ENCODE data around the gene CLIP1. TPM values are rescaled to one million over a fixed set of nuclear protein-coding genes. Genes with fewer than 3 reads are reported as not detected.

Gene CLIP1
- total RNA-seq, 1 donor from 2014 or later, result 21.9 TPM

DNA sequence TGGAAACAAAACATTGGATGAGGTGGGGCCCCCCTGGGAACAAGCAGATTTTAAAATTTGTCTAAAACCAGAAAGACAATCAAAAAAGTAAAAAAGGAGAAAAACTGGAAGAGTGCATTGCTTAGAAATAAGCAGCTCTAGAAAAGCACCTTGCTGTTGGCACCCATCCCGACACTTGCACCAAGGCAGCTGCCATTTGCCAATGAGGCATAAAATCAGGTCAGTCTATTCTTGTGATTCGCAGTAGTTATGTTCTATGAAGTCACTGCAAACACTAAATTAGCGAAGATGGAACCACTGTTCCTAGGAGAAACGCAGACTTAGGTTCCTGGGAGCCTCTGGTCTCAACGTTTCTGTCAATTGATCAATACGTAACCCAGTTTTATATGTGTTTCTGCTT, 172.4 kb downstream of the CLIP1 start:
- Histone ChIP-seq H3K4me1 (ENCODE audit: control insufficient read depth in 3 of 3, insufficient read depth in 3 of 3, low read length in 3 of 3) (peaks cover 0 to 7% (median 4%) of the 10 kb centered on the region in 3 donors), H3K27ac (ENCODE audit: low read depth, low read length) (no peak overlapping the region), H3K36me3 (ENCODE audit: control insufficient read depth in 3 of 3, insufficient read depth in 3 of 3, low read length in 3 of 3) (peaks cover 4 to 19% (median 16%) of the 10 kb centered on the region in 3 donors), H3K4me3 (ENCODE audit: low read length in 3 of 3) (no peak overlapping the region), H3K27me3 (ENCODE audit: control insufficient read depth in 3 of 3, insufficient read depth in 3 of 3, low read length in 3 of 3) (no peaks in the 10 kb centered on the region), H3K9me3 (ENCODE audit: control insufficient read depth in 3 of 3, low read length in 3 of 3) (no peaks in the 10 kb centered on the region), H3K9ac (ENCODE audit: low read depth in 1 of 3, low read length in 3 of 3) (peak overlapping the region in 1 of 3 donors; percentile 15)

DNA sequence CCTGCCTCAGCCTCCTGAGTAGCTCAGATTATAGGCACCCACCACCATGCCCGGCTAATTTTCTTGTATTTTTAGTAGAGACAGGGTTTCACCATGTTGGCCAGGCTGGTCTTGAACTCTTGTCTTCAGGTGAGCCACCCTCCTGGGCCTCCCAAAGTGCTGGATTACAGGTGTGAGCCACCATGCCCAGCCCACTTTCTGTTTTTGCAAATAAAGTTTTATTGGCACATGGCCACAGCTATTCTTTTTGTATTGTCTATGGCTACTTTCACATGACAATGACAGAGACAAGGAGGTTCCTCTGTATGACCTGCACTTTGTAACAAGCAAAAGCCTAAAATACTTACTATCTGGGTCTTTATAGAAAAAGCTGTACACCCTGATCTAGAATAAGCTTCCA, 176.9 kb downstream of the CLIP1 start:
- Histone ChIP-seq H3K4me3 (ENCODE audit: low read length in 3 of 3) (no peak overlapping the region), H3K27me3 (ENCODE audit: control insufficient read depth in 3 of 3, insufficient read depth in 3 of 3, low read length in 3 of 3) (no peaks in the 10 kb centered on the region), H3K27ac (ENCODE audit: low read depth, low read length) (no peak overlapping the region), H3K36me3 (ENCODE audit: control insufficient read depth in 3 of 3, insufficient read depth in 3 of 3, low read length in 3 of 3) (peaks cover 13 to 37% (median 25%) of the 10 kb centered on the region in 3 donors), H3K9ac (ENCODE audit: low read depth in 1 of 3, low read length in 3 of 3) (no peak overlapping the region), H3K9me3 (ENCODE audit: control insufficient read depth in 3 of 3, low read length in 3 of 3) (no peaks in the 10 kb centered on the region), H3K4me1 (ENCODE audit: control insufficient read depth in 3 of 3, insufficient read depth in 3 of 3, low read length in 3 of 3) (peaks cover 0 to 7% (median 4%) of the 10 kb centered on the region in 3 donors)

DNA sequence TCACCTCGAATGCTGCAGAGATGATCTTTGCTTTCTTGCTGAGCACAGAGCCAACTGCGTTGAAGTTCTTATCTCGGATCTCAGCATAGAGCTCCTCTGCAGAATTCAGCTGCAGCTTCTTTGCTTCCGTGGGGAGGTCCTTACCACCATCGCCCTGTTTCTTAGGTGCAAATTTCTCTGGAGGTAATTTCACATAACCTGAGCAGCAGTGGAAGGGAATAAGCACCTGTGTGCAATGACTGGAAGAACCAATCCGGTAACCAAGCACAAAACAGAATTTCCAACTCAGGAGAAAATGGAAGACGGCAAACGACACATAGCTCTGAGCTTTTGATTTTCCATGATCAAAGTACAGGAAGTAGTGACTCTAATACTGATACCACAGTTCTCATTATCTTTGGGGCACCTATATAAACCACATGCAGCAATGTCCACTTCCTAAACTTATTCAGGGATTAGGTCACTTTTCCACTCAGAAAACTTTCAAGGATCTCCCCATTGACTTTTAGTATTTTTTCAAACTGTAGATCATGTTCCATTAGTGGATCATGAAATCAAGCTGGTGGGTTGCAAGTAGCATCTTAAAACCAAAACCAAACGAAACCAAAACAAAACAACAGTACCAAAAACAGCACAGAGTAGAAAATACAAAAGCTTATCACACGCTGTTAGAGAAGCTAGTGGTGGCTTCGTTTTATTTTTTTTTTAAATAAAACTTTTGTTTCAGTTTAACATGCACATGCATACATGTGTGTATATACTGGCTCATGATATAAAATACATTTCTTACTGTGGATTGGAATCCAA, 177.7 kb downstream of the CLIP1 start:
- no peak overlapping the region for H3K9ac ChIP-seq (ENCODE audit: low read depth in 1 of 3, low read length in 3 of 3)
- no peaks in the 10 kb centered on the region for H3K9me3 ChIP-seq (ENCODE audit: control insufficient read depth in 3 of 3, low read length in 3 of 3)
- H3K27me3 ChIP-seq (ENCODE audit: control insufficient read depth in 3 of 3, insufficient read depth in 3 of 3, low read length in 3 of 3), result no peaks in the 10 kb centered on the region
- peaks cover 0 to under 1% (median 0%) of the 10 kb centered on the region in 3 donors for H3K4me1 ChIP-seq (ENCODE audit: control insufficient read depth in 3 of 3, insufficient read depth in 3 of 3, low read length in 3 of 3)
- no peak overlapping the region for H3K4me3 ChIP-seq (ENCODE audit: low read length in 3 of 3)
- H3K27ac ChIP-seq (ENCODE audit: low read depth, low read length), result no peak overlapping the region
- peaks cover 13 to 31% (median 21%) of the 10 kb centered on the region in 3 donors for H3K36me3 ChIP-seq (ENCODE audit: control insufficient read depth in 3 of 3, insufficient read depth in 3 of 3, low read length in 3 of 3)

DNA sequence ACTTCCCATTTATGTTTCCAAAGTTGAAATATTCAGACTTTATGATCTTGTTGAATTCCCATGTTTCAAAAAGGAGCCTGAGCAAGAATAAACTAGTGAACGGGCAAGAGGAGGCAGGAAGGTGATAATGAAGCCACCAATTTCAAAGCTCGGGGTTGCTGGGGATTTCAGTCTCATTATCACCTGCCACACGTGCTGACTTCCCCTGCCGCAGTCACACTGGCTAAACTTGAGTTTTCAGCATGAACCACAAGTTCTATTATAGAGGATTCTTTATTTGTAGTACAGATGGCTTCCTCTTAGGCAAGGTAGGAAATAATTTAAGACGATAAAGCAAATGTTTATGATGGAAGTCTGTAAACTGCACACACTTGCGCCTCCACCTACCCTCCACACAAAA, 178.5 kb downstream of the CLIP1 start:
- Histone ChIP-seq H3K36me3 (ENCODE audit: control insufficient read depth in 3 of 3, insufficient read depth in 3 of 3, low read length in 3 of 3) (peaks cover 13 to 25% (median 18%) of the 10 kb centered on the region in 3 donors), H3K4me1 (ENCODE audit: control insufficient read depth in 3 of 3, insufficient read depth in 3 of 3, low read length in 3 of 3) (no peaks in the 10 kb centered on the region), H3K4me3 (ENCODE audit: low read length in 3 of 3) (no peak overlapping the region), H3K9me3 (ENCODE audit: control insufficient read depth in 3 of 3, low read length in 3 of 3) (no peaks in the 10 kb centered on the region), H3K27ac (ENCODE audit: low read depth, low read length) (no peak overlapping the region), H3K9ac (ENCODE audit: low read depth in 1 of 3, low read length in 3 of 3) (no peak overlapping the region), H3K27me3 (ENCODE audit: control insufficient read depth in 3 of 3, insufficient read depth in 3 of 3, low read length in 3 of 3) (no peaks in the 10 kb centered on the region)

DNA sequence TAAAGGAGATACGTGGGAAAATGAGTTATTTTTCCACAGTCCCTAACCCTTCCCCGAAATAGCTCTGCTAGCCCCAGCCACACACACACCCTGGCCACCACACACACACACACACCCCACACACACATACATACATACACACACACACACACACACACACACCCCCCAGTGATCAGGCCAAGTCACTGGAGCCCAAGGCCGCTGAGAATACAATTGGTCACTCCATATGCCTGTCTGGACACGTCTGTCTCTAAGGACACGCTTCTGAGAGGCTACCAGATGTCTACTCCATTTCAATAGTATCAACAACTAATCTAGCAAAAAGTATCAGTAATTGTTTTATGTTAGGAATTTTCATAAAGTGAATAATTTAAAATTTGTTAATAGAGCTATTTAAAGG, 183.6 kb downstream of the CLIP1 start:
- H3K9ac ChIP-seq (ENCODE audit: low read depth in 1 of 3, low read length in 3 of 3), result no peak overlapping the region
- no peak overlapping the region for H3K27ac ChIP-seq (ENCODE audit: low read depth, low read length)
- H3K9me3 ChIP-seq (ENCODE audit: control insufficient read depth in 3 of 3, low read length in 3 of 3), result no peaks in the 10 kb centered on the region
- peaks cover 20 to 35% (median 25%) of the 10 kb centered on the region in 3 donors for H3K36me3 ChIP-seq (ENCODE audit: control insufficient read depth in 3 of 3, insufficient read depth in 3 of 3, low read length in 3 of 3)
- H3K4me1 ChIP-seq (ENCODE audit: control insufficient read depth in 3 of 3, insufficient read depth in 3 of 3, low read length in 3 of 3), result no peaks in the 10 kb centered on the region
- H3K4me3 ChIP-seq (ENCODE audit: low read length in 3 of 3), result no peak overlapping the region
- H3K27me3 ChIP-seq (ENCODE audit: control insufficient read depth in 3 of 3, insufficient read depth in 3 of 3, low read length in 3 of 3), result no peaks in the 10 kb centered on the region

DNA sequence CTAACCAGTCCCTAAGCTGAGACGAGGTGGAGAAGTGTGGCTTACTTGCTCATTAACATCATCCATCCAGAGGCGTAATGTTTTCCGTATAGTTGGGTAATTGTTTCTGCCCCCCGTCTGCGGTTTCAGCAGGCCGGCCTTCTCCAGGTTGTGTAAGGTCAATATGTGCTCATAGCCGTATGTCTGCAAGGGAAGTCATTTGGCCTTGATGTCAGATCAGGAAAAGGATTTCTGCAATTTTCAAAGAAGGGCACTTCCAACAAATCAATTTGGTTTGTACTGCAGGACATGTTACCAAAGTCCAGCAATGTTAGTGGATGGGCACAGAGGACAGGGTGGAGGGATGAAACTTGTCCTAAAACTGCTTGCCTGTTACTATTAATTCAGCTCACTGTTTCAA, 186.7 kb downstream of the CLIP1 start:
- no peaks in the 10 kb centered on the region for H3K4me1 ChIP-seq (ENCODE audit: control insufficient read depth in 3 of 3, insufficient read depth in 3 of 3, low read length in 3 of 3)
- H3K27me3 ChIP-seq (ENCODE audit: control insufficient read depth in 3 of 3, insufficient read depth in 3 of 3, low read length in 3 of 3), result no peaks in the 10 kb centered on the region
- peaks cover 24 to 48% (median 37%) of the 10 kb centered on the region in 3 donors for H3K36me3 ChIP-seq (ENCODE audit: control insufficient read depth in 3 of 3, insufficient read depth in 3 of 3, low read length in 3 of 3)
- no peaks in the 10 kb centered on the region for H3K9me3 ChIP-seq (ENCODE audit: control insufficient read depth in 3 of 3, low read length in 3 of 3)
- H3K27ac ChIP-seq (ENCODE audit: low read depth, low read length), result no peak overlapping the region
- H3K9ac ChIP-seq (ENCODE audit: low read depth in 1 of 3, low read length in 3 of 3), result no peak overlapping the region
- no peak overlapping the region for H3K4me3 ChIP-seq (ENCODE audit: low read length in 3 of 3)

DNA sequence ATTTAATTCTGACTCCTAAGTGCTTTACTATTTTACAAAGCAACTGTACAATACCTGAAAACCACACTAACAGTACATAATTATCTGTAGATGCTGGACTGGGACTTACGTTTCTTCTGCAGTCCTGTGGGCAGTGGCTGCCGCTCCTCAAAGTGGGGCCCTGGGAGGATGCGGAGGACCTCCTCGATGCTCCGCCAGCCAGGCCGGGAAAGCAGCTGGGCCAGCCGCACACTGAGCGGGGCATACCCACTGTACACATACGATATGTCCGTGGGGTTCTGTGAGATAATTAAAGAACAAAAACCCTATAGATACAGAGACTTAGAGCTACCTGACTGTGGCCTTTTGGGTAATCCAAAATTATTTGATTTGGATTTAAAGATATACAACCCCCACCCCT, 189.8 kb downstream of the CLIP1 start:
- H3K4me3 ChIP-seq (ENCODE audit: low read length in 3 of 3), result no peak overlapping the region
- H3K9ac ChIP-seq (ENCODE audit: low read depth in 1 of 3, low read length in 3 of 3), result no peak overlapping the region
- no peaks in the 10 kb centered on the region for H3K4me1 ChIP-seq (ENCODE audit: control insufficient read depth in 3 of 3, insufficient read depth in 3 of 3, low read length in 3 of 3)
- no peak overlapping the region for H3K27ac ChIP-seq (ENCODE audit: low read depth, low read length)
- H3K27me3 ChIP-seq (ENCODE audit: control insufficient read depth in 3 of 3, insufficient read depth in 3 of 3, low read length in 3 of 3), result no peaks in the 10 kb centered on the region
- H3K9me3 ChIP-seq (ENCODE audit: control insufficient read depth in 3 of 3, low read length in 3 of 3), result no peaks in the 10 kb centered on the region
- peaks cover 28 to 55% (median 42%) of the 10 kb centered on the region in 3 donors for H3K36me3 ChIP-seq (ENCODE audit: control insufficient read depth in 3 of 3, insufficient read depth in 3 of 3, low read length in 3 of 3)

DNA sequence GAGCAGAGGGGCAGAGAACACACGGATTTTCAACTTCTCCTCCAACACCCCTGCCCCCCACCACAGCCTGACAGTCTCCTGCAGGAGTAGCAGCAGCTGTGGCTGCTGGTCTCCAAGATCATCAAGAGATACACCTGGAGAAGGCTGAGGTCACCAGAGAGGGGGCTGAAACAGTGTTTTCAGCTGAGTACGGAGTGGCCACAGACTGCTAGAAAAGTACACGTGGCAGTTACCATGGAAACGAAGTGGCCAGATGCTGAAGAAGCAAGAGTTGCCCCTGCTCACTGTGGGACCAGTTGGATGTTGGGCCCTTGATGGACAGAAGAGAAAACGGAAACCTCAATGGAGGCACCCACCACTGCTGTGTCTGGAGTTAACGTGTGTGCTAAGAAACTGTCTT, 191.7 kb downstream of the CLIP1 start:
- no peak overlapping the region for H3K4me3 ChIP-seq (ENCODE audit: low read length in 3 of 3)
- no peaks in the 10 kb centered on the region for H3K9me3 ChIP-seq (ENCODE audit: control insufficient read depth in 3 of 3, low read length in 3 of 3)
- peaks cover 28 to 50% (median 41%) of the 10 kb centered on the region in 3 donors for H3K36me3 ChIP-seq (ENCODE audit: control insufficient read depth in 3 of 3, insufficient read depth in 3 of 3, low read length in 3 of 3)
- no peak overlapping the region for H3K9ac ChIP-seq (ENCODE audit: low read depth in 1 of 3, low read length in 3 of 3)
- H3K27me3 ChIP-seq (ENCODE audit: control insufficient read depth in 3 of 3, insufficient read depth in 3 of 3, low read length in 3 of 3), result no peaks in the 10 kb centered on the region
- H3K27ac ChIP-seq (ENCODE audit: low read depth, low read length), result no peak overlapping the region
- peaks cover 8 to 10% (median 9%) of the 10 kb centered on the region in 3 donors for H3K4me1 ChIP-seq (ENCODE audit: control insufficient read depth in 3 of 3, insufficient read depth in 3 of 3, low read length in 3 of 3)

DNA sequence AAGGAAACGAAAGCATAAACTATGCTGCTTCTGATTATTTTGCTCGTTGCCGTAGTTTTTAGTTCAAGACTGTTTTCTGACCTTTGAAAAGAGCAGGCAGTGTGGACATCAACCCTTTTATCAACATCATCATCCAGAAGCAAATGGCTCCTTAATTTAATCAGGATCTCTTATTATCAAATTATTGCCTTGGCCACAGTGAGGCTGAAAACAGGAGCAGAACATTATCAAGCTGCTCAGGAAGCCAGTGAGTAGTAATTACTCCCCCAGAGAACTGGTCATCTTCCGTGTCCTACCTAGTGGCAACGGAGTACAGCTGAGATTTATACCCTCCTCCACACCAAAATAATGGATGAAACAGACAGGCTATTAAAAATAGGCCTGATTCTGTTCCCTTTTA, 194.4 kb downstream of the CLIP1 start:
- H3K9me3 ChIP-seq (ENCODE audit: control insufficient read depth in 3 of 3, low read length in 3 of 3), result no peaks in the 10 kb centered on the region
- H3K27ac ChIP-seq (ENCODE audit: low read depth, low read length), result no peak overlapping the region
- H3K36me3 ChIP-seq (ENCODE audit: control insufficient read depth in 3 of 3, insufficient read depth in 3 of 3, low read length in 3 of 3), result peaks cover 8 to 38% (median 35%) of the 10 kb centered on the region in 3 donors
- H3K4me3 ChIP-seq (ENCODE audit: low read length in 3 of 3), result no peak overlapping the region
- H3K27me3 ChIP-seq (ENCODE audit: control insufficient read depth in 3 of 3, insufficient read depth in 3 of 3, low read length in 3 of 3), result no peaks in the 10 kb centered on the region
- H3K4me1 ChIP-seq (ENCODE audit: control insufficient read depth in 3 of 3, insufficient read depth in 3 of 3, low read length in 3 of 3), result peaks cover 21 to 24% (median 21%) of the 10 kb centered on the region in 3 donors
- no peak overlapping the region for H3K9ac ChIP-seq (ENCODE audit: low read depth in 1 of 3, low read length in 3 of 3)

DNA sequence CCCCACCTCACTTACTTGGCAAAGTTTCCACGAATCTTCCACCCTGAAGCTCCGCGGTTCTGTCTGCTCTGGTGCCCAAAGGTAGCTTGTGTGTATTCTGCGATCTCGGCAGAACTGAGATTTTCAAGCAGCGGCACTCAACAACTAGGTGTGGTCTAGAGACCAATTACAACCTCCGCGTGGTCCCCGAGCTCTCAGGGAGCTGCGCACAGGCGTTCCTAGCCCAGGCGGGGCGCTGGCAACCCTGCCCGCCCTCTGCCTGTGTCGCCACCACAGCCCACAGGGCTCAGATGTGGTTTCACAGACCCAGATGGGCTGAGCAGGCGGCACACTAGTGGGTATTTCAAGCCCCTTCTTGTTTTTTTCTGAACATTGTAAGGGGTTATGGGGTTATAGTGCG, 195.1 kb downstream of the CLIP1 start:
- Histone ChIP-seq H3K4me3 (ENCODE audit: low read length in 3 of 3) (no peak overlapping the region), H3K27me3 (ENCODE audit: control insufficient read depth in 3 of 3, insufficient read depth in 3 of 3, low read length in 3 of 3) (no peaks in the 10 kb centered on the region), H3K27ac (ENCODE audit: low read depth, low read length) (no peak overlapping the region), H3K4me1 (ENCODE audit: control insufficient read depth in 3 of 3, insufficient read depth in 3 of 3, low read length in 3 of 3) (peaks cover 21 to 24% (median 21%) of the 10 kb centered on the region in 3 donors), H3K9me3 (ENCODE audit: control insufficient read depth in 3 of 3, low read length in 3 of 3) (no peaks in the 10 kb centered on the region), H3K36me3 (ENCODE audit: control insufficient read depth in 3 of 3, insufficient read depth in 3 of 3, low read length in 3 of 3) (peaks cover 12 to 40% (median 39%) of the 10 kb centered on the region in 3 donors), H3K9ac (ENCODE audit: low read depth in 1 of 3, low read length in 3 of 3) (no peak overlapping the region)

Measured in skeletal muscle tissue (tissue), 4 donors.